ENCODE data around the gene ST8SIA3. TPM values are rescaled to one million over a fixed set of nuclear protein-coding genes. Genes with fewer than 3 reads are reported as not detected.

The ST8SIA3 gene
- polyA plus RNA-seq, 1 donor from 2014 or later: 22.9 TPM

GRCh38 chr18:57325491-57326166 is 26.7 kb upstream of the ST8SIA3 start:
- Histone ChIP-seq H3K27me3 (ENCODE audit: insufficient read depth, low read depth, low read length) (no peaks in the 10 kb centered on the region), H3K79me2 (replicated peaks; ENCODE audit: insufficient read depth, low read length) (no peaks in the 10 kb centered on the region), H3K9me2 (ENCODE audit: insufficient read depth, low read length) (no peaks in the 10 kb centered on the region), H3K4me3 (ENCODE audit: low read length) (no peak overlapping the region), H2AFZ (ENCODE audit: low read depth, low read length) (no peak overlapping the region), H3K27ac (ENCODE audit: low read length) (no peak overlapping the region), H3K9me3 (ENCODE audit: low read length) (no peaks in the 10 kb centered on the region), H4K20me1 (ENCODE audit: insufficient read depth) (no peaks in the 10 kb centered on the region), H3K9ac (ENCODE audit: low read length) (no peak overlapping the region), H3K36me3 (ENCODE audit: insufficient read depth, low read length) (no peaks in the 10 kb centered on the region), H3K4me2 (ENCODE audit: low read length) (no peak overlapping the region), H3F3A (ENCODE audit: insufficient read depth, low read length, poor library complexity, severe bottlenecking) (no peaks in the 10 kb centered on the region)
- TF ChIP-seq SMC3 (conservative IDR thresholded peaks at IDR 0.05; ENCODE audit: poor library complexity) (no peak), TAF1 (IDR thresholded peaks at IDR 0.05; ENCODE audit: low read depth) (no peak), MXI1 (conservative IDR thresholded peaks at IDR 0.05; ENCODE audit: poor library complexity, severe bottlenecking) (no peak), RAD21 (conservative IDR thresholded peaks at IDR 0.05) (no peak), POLR2AphosphoS5 (IDR thresholded peaks at IDR 0.05) (no peak), EZH2 (IDR thresholded peaks at IDR 0.05; ENCODE audit: borderline replicate concordance, insufficient read depth, low read length, poor library complexity, severe bottlenecking) (no peak), CTCF (IDR thresholded peaks at IDR 0.05; ENCODE audit: poor library complexity, severe bottlenecking) (no peak)

GRCh38 chr18:57326718-57327323 is 25.5 kb upstream of the ST8SIA3 start:
- TF ChIP-seq POLR2AphosphoS5 (IDR thresholded peaks at IDR 0.05) (no peak), CTCF (IDR thresholded peaks at IDR 0.05; ENCODE audit: poor library complexity, severe bottlenecking) (no peak), REST (IDR thresholded peaks at IDR 0.05; ENCODE audit: borderline replicate concordance) (no peak), RAD21 (conservative IDR thresholded peaks at IDR 0.05) (no peak), TAF1 (IDR thresholded peaks at IDR 0.05; ENCODE audit: low read depth) (no peak), EP300 (conservative IDR thresholded peaks at IDR 0.05; ENCODE audit: poor library complexity, severe bottlenecking) (no peak), EZH2 (IDR thresholded peaks at IDR 0.05; ENCODE audit: borderline replicate concordance, insufficient read depth, low read length, poor library complexity, severe bottlenecking) (no peak), SMC3 (conservative IDR thresholded peaks at IDR 0.05; ENCODE audit: poor library complexity) (no peak)
- no peaks in the 10 kb centered on the region for H3K79me2 ChIP-seq (replicated peaks; ENCODE audit: insufficient read depth, low read length)
- no peaks in the 10 kb centered on the region for H3K9me2 ChIP-seq (ENCODE audit: insufficient read depth, low read length)
- no peaks in the 10 kb centered on the region for H4K20me1 ChIP-seq (ENCODE audit: insufficient read depth)
- no peak overlapping the region for H3K9ac ChIP-seq (ENCODE audit: low read length)
- no peaks in the 10 kb centered on the region for H3K9me3 ChIP-seq (ENCODE audit: low read length)
- H3K27me3 ChIP-seq (ENCODE audit: insufficient read depth, low read depth, low read length): no peaks in the 10 kb centered on the region
- H2AFZ ChIP-seq (ENCODE audit: low read depth, low read length): no peak overlapping the region
- no peak overlapping the region for H3K27ac ChIP-seq (ENCODE audit: low read length)
- no peak overlapping the region for H3K4me3 ChIP-seq (ENCODE audit: low read length)
- no peak overlapping the region for H3K4me2 ChIP-seq (ENCODE audit: low read length)
- no peaks in the 10 kb centered on the region for H3F3A ChIP-seq (ENCODE audit: insufficient read depth, low read length, poor library complexity, severe bottlenecking)
- no peaks in the 10 kb centered on the region for H3K36me3 ChIP-seq (ENCODE audit: insufficient read depth, low read length)
